SH-SY5Y (cell line): Measurements from ENCODE around the gene NAB2.

Experiments
- GATA2 ChIP-seq: IDR thresholded peaks from 2 replicates; pipeline ENCODE4 v1.6.1; 2011; ENCODE audit warnings: mild to moderate bottlenecking, low read depth, low read length
- GATA3 ChIP-seq: IDR thresholded peaks from 2 replicates; pipeline ENCODE4 v1.6.1; 2011; ENCODE audit warnings: low read depth, mild to moderate bottlenecking, low read length, moderate library complexity

DNA sequence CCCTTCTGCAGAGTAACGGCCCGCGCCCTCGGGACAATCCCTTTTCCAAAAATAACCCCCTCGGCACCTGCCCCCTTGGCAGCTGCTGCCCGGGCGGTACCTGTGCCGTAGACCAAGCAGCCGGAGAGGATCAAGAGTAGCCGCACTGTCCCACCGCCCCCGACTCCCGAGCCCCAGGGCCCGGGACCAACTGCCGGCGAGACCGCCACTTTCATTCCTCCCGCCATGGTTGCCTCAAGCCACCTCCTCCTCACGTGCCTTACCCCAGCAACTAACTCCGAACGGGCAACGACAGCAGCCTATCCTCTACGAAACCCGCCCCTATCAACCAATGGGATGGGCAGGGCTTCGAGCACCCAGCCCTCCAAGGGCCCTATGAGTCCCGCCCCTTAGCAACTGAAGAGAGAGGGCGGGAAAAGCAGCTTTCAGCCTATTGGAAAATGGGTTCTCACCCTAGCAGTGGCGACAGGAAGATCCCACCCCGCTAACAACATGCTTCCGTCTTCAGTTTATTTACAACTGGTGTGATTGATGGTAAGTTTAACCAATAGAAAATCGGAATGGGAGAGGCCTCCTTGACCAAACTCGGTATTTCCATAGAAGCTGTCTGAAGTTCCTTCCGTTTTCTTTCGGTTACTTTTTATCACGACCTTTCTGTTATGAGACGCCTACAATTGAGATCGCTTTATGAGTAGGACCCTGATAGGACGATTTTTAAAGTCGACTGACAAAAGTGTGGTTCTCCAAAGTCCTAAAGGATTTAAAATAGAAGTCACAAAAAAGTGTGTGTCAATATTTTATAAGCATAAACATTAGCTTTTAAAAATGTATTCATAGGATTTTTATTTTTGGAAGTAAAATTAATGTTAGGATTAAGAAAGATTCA is 10.2 kb upstream of the NAB2 start, which contains the start of gene NEMP1:
- TF ChIP-seq GATA2 (no peak), GATA3 (no peak)
